ENCODE data around the gene PC. TPM values are rescaled to one million over a fixed set of nuclear protein-coding genes. Genes with fewer than 3 reads are reported as not detected.
A peak's percentile ranks its signal among the peaks of the same experiment; 100 is the strongest.

Gene PC
- total RNA-seq, 6 donors from 2014 or later: 5.0 to 49.9 (median 20.9) TPM

GRCh38 chr11:66985508-66986177 is 27.5 kb upstream of the PC start:
- Histone ChIP-seq H3K9me3 (no peaks in the 10 kb centered on the region), H3K27ac (no peak overlapping the region), H3K4me1 (peaks cover 5 to 19% (median 12%) of the 10 kb centered on the region in 4 donors), H3K36me3 (no peaks in the 10 kb centered on the region), H3K4me3 (no peak overlapping the region), H3K27me3 (no peaks in the 10 kb centered on the region)
- ATAC-seq (ENCODE audit: low FRiP score in 2 of 2) (no peak), DNase-seq (peak; percentile 24 to 36)
- WGBS, 2 donors: 73 to 76% methylated on average over 8 of the region's 8 CpGs
- TF ChIP-seq EP300 (IDR thresholded peaks at IDR 0.05) (no peak), POLR2A (IDR thresholded peaks at IDR 0.05) (no peak), POLR2AphosphoS5 (IDR thresholded peaks at IDR 0.05) (no peak), CTCF (IDR thresholded peaks at IDR 0.05) (no peak)

- Histone ChIP-seq H3K9me3 (peaks cover 4 to 11% (median 8%) of the 10 kb centered on the region in 4 donors), H3K4me1 (peaks cover 5 to 19% (median 12%) of the 10 kb centered on the region in 4 donors), H3K27ac (no peak overlapping the region), H3K4me3 (no peak overlapping the region), H3K36me3 (no peaks in the 10 kb centered on the region), H3K27me3 (no peaks in the 10 kb centered on the region)
- DNase-seq (no peak), ATAC-seq (ENCODE audit: low FRiP score in 2 of 2) (no peak)
- no peak for TF ChIP-seq POLR2AphosphoS5 (IDR thresholded peaks at IDR 0.05)
- no peak for TF ChIP-seq CTCF (IDR thresholded peaks at IDR 0.05)
- TF ChIP-seq POLR2A (IDR thresholded peaks at IDR 0.05): no peak
- no peak for TF ChIP-seq EP300 (IDR thresholded peaks at IDR 0.05)
- WGBS, 2 donors: 81 to 86% methylated on average over 5 of the region's 5 CpGs
These were observed 25.2 kb upstream of the PC start for GRCh38 chr11:66983275-66983924.

GRCh38 chr11:66981976-66982578 is 23.9 kb upstream of the PC start:
- no peaks in the 10 kb centered on the region for H3K27me3 ChIP-seq
- no peaks in the 10 kb centered on the region for H3K36me3 ChIP-seq
- WGBS, 2 donors: 10 to 16% methylated on average over 9 of the region's 9 CpGs
- H3K4me1 ChIP-seq: peaks cover 5 to 19% (median 12%) of the 10 kb centered on the region in 4 donors
- no peak for TF ChIP-seq EP300 (IDR thresholded peaks at IDR 0.05)
- no peak for TF ChIP-seq CTCF (IDR thresholded peaks at IDR 0.05)
- TF ChIP-seq POLR2A (IDR thresholded peaks at IDR 0.05): no peak
- no peak for TF ChIP-seq POLR2AphosphoS5 (IDR thresholded peaks at IDR 0.05)
- DNase-seq (peak in 1 of 2 donors; percentile 77), ATAC-seq (ENCODE audit: low FRiP score in 2 of 2) (peak in 1 of 2 donors; percentile 79)
- H3K9me3 ChIP-seq: peaks cover 4 to 11% (median 8%) of the 10 kb centered on the region in 4 donors
- no peak overlapping the region for H3K27ac ChIP-seq
- H3K4me3 ChIP-seq: no peak overlapping the region

- WGBS, 2 donors: 91 to 97% methylated on average over 2 of the region's 2 CpGs
- H3K4me1 ChIP-seq: peaks cover 5 to 19% (median 12%) of the 10 kb centered on the region in 4 donors
- no peak for DNase-seq
- H3K4me3 ChIP-seq: no peak overlapping the region
- no peak for ATAC-seq (ENCODE audit: low FRiP score in 2 of 2)
- peaks cover 4 to 11% (median 8%) of the 10 kb centered on the region in 4 donors for H3K9me3 ChIP-seq
- no peak overlapping the region for H3K27ac ChIP-seq
- no peaks in the 10 kb centered on the region for H3K36me3 ChIP-seq
- H3K27me3 ChIP-seq: no peaks in the 10 kb centered on the region
- no peak for TF ChIP-seq EP300 (IDR thresholded peaks at IDR 0.05)
- TF ChIP-seq CTCF (IDR thresholded peaks at IDR 0.05): no peak
- no peak for TF ChIP-seq POLR2A (IDR thresholded peaks at IDR 0.05)
- no peak for TF ChIP-seq POLR2AphosphoS5 (IDR thresholded peaks at IDR 0.05)
These were observed 21.3 kb upstream of the PC start for GRCh38 chr11:66979336-66979980.
